Gastrocnemius medialis (tissue), 4 donors: ENCODE measurements around the gene CCDC92B. TPM values are rescaled to one million over a fixed set of nuclear protein-coding genes. Genes with fewer than 3 reads are reported as not detected.

Source experiments
- ATAC-seq, 2 donors: fragments of 150-250 bp; one replicate each; pipeline ENCODE4 v1.9.1; 2016
- DNase-seq, 2 donors: peaks; one replicate each; pipeline ENCODE4 v3.0.0-alpha.2; 2019
- H3K27ac ChIP-seq, 4 donors: fragments of 200-600 bp; sonication (generic); 1 replicate in 1 of 4; 2 replicates in 3 of 4; pipeline ENCODE4 v1.5.1; 2016 to 2018; ENCODE audit warnings: mild to moderate bottlenecking in 2 of 4, moderate library complexity in 1 of 4
- H3K27me3 ChIP-seq, 3 donors: fragments of 200-600 bp; sonication (generic) in 2 of 3; 1 replicate in 1 of 3; 2 replicates in 2 of 3; pipeline versions ENCODE4 v1.5.1 to v1.6.0; 2016 to 2019; ENCODE audit warnings: mild to moderate bottlenecking in 1 of 3, moderate library complexity in 1 of 3
- H3K36me3 ChIP-seq, 2 donors: fragments of 200-600 bp; sonication (generic) in 1 of 2; one replicate each; pipeline ENCODE4 v1.5.1; 2017 to 2018
- H3K4me1 ChIP-seq, 2 donors: fragments of 200-600 bp; sonication (generic) in 1 of 2; one replicate each; pipeline ENCODE4 v1.5.1; 2016 to 2017; ENCODE audit warnings: mild to moderate bottlenecking in 2 of 2
- H3K4me3 ChIP-seq, 4 donors: fragments of 200-600 bp; sonication (generic) in 3 of 4; 1 replicate in 1 of 4; 2 replicates in 3 of 4; pipeline ENCODE4 v1.5.1; 2016 to 2019; ENCODE audit warnings: mild to moderate bottlenecking in 2 of 4
- H3K9me3 ChIP-seq, 3 donors: fragments of 200-600 bp; sonication (generic) in 2 of 3; 1 replicate in 1 of 3; 2 replicates in 2 of 3; pipeline ENCODE4 v1.5.1; 2016 to 2019
- POLR2A ChIP-seq, 2 donors: fragments of 450-650 bp; IDR thresholded peaks; one replicate each; pipeline ENCODE4 v1.6.1; 2017; ENCODE audit warnings: antibody characterized with exemption in 2 of 2, mild to moderate bottlenecking in 2 of 2, moderate library complexity in 2 of 2
- in situ Hi-C, 4 donors: fragments of 200-750 bp; cut with MboI; loops; one replicate each; pipeline versions ENCODE4 v1.15.0 to v1.8.0; 2017; ENCODE audit warnings: low sequenced_read_pairs in 4 of 4
- intact Hi-C: fragments of 100-400 bp; cut with DNase I; formaldehyde crosslinking; loops from one replicate; pipeline ENCODE4 v1.15.1; 2023; ENCODE audit warnings: low total_unique reads
- total RNA-seq, 4 donors: library from RNA; depleted of rRNA; stranded (reverse); fragments of >200 nt; gene quantifications; one replicate each; pipeline versions ENCODE4 v1.1.0 to v1.2.3, GENCODE V29; 2016
- TF ChIP-seq, protein P1 (sequence below), 5 experiments: fragments of 450-650 bp in 3 of 5; fragments of 200-600 bp in 2 of 5; sonication (generic) in 2 of 5; IDR thresholded peaks in 4 of 5; conservative IDR thresholded peaks in 1 of 5; 1 replicate in 4 of 5; 2 replicates in 1 of 5; pipeline ENCODE4 v1.5.1; 2016 to 2019; ENCODE audit warnings: antibody characterized with exemption in 5 of 5, mild to moderate bottlenecking in 3 of 5, moderate library complexity in 3 of 5

Gene CCDC92B
- total RNA-seq, 4 donors from 2014 or later = not detected

DNA sequence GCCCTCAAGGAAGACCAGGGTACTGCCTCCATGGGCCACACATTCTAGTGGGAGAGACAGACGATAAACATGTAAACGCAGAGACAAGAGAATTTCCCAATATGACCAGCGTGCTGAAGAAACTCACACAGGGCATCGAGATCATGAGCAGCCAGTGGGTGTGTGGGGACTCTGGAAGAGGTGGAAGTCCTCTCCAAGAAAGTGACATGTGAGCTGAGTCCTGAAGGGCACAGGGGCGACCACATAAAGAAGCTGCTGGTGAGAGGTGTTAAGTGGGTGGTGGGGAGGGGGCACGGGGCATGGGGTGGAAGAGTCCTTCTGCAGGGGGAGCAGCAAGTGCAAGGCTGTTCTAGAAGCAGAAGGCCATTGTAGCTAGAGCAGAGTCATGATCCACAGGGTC lies 25.8 kb upstream of the CCDC92B start:
- H3K27ac ChIP-seq = no peak overlapping the region
- no peaks in the 10 kb centered on the region for H3K9me3 ChIP-seq
- ATAC-seq = no peak
- H3K4me1 ChIP-seq = no peaks in the 10 kb centered on the region
- H3K36me3 ChIP-seq = no peaks in the 10 kb centered on the region
- TF ChIP-seq, protein P1, sequence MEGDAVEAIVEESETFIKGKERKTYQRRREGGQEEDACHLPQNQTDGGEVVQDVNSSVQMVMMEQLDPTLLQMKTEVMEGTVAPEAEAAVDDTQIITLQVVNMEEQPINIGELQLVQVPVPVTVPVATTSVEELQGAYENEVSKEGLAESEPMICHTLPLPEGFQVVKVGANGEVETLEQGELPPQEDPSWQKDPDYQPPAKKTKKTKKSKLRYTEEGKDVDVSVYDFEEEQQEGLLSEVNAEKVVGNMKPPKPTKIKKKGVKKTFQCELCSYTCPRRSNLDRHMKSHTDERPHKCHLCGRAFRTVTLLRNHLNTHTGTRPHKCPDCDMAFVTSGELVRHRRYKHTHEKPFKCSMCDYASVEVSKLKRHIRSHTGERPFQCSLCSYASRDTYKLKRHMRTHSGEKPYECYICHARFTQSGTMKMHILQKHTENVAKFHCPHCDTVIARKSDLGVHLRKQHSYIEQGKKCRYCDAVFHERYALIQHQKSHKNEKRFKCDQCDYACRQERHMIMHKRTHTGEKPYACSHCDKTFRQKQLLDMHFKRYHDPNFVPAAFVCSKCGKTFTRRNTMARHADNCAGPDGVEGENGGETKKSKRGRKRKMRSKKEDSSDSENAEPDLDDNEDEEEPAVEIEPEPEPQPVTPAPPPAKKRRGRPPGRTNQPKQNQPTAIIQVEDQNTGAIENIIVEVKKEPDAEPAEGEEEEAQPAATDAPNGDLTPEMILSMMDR (IDR thresholded peaks at IDR 0.05 in 4 of 5, conservative IDR thresholded peaks at IDR 0.05 in 1 of 5) = no peak
- TF ChIP-seq POLR2A (IDR thresholded peaks at IDR 0.05) = no peak
- peaks cover 23 to 34% (median 28%) of the 10 kb centered on the region in 3 donors for H3K27me3 ChIP-seq
- H3K4me3 ChIP-seq = no peak overlapping the region
- no peak for DNase-seq
- in situ Hi-C loops = no loop called here
- intact Hi-C loops = no loop called here

DNA sequence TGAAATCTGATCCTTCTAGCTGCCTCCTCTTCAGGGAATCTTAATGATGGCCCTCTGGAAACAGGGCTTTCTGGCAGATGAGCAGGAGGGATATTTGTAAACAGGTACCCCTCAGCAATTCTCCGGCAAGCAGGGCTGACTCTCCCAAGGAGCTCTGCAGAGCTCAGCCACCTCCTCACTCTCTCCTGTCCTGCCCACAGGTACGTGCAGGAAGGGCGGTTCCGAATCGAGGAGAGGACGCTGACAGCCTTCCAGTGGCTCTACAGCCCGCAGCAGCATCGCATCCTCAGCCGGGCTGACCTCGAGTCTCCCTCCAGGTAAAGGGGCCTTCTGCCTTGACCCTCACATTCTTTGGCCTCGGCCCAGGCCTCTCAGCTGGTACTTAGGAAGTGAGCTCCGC lies 20.7 kb upstream of the CCDC92B start:
- Histone ChIP-seq H3K9me3 (no peaks in the 10 kb centered on the region), H3K27me3 (peaks cover 1 to 20% (median 6%) of the 10 kb centered on the region in 3 donors), H3K27ac (no peak overlapping the region), H3K4me1 (no peaks in the 10 kb centered on the region), H3K4me3 (no peak overlapping the region), H3K36me3 (no peaks in the 10 kb centered on the region)
- DNase-seq (no peak), ATAC-seq (no peak)
- TF ChIP-seq, protein P1 (IDR thresholded peaks at IDR 0.05 in 4 of 5, conservative IDR thresholded peaks at IDR 0.05 in 1 of 5) = no peak
- TF ChIP-seq POLR2A (IDR thresholded peaks at IDR 0.05) = no peak
- intact Hi-C loops = no loop called here
- in situ Hi-C loops = no loop called here

DNA sequence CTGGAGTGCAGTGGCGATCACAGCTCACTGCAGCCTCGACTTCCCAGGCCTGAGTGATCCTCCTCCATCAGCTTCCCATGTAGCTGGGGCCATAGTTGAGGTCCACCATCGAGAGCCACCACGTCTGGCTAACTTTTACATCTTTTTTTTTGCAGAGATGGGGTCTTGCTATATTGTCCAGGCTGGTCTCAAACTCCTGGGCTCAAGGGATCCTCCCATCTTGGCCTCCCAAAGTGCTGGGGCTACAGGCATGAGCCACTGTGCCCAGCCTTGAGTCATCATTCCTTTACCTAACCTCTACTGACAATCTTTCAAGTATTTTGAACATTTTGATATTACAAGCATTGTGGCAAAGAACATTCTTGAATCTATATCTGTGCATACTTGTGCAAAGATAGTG lies 9.4 kb upstream of the CCDC92B start:
- H3K9me3 ChIP-seq = no peaks in the 10 kb centered on the region
- DNase-seq (no peak), ATAC-seq (no peak)
- H3K36me3 ChIP-seq = no peaks in the 10 kb centered on the region
- in situ Hi-C loops (no loop called here), intact Hi-C loops (no loop called here)
- no peak for TF ChIP-seq POLR2A (IDR thresholded peaks at IDR 0.05)
- TF ChIP-seq, protein P1 (IDR thresholded peaks at IDR 0.05 in 4 of 5, conservative IDR thresholded peaks at IDR 0.05 in 1 of 5) = no peak
- H3K4me3 ChIP-seq = no peak overlapping the region
- H3K27ac ChIP-seq = no peak overlapping the region
- H3K27me3 ChIP-seq = peaks cover 36 to 53% (median 37%) of the 10 kb centered on the region in 3 donors
- H3K4me1 ChIP-seq = peaks cover 4% of the 10 kb centered on the region in 2 donors

DNA sequence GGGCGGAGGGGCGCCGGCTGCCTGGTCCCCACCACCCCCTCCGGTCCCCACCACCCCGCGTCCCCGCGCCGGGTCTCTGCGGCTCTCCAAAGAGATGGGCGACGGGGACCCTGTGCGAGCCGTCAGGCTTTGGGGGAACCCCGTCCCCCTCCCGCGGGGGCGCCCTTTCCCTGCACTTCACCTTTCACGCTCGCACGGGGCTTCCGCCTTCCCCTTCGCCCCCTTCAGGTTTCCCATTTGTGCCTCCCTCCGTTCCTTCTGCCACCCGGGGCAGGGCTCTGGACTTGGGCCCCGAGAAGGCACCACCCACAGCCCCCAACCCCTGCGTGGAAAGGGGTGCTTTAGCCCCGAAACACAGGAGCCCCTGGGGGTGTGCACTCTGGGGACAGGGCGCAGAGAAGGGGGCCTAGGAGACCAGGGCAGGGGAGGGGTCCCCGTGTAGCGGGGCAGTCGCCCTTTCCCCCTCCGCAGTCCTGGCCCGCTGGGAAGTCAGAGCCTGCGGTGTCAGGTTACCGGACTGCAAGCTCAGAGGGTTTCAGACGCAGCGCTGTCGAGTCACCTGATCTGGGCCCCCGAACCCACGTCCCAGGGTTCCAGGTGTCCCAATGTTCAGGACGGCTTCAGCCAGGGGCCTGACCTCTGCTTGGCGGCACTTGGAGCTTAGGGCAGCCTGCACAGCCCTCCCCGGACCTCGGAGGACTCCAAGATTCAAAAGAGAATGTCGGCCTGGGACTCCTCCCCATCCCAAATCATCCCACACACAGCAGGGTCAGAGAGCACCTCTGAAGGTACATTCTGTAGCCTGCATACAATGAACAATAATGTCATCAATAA lies 6.7 kb upstream of the CCDC92B start:
- peaks cover 4% of the 10 kb centered on the region in 2 donors for H3K4me1 ChIP-seq
- H3K4me3 ChIP-seq = peak overlapping the region in 3 of 4 donors; percentile 2 to 18 (median 15)
- H3K36me3 ChIP-seq = no peaks in the 10 kb centered on the region
- intact Hi-C loops (no loop called here), in situ Hi-C loops (no loop called here)
- no peak for TF ChIP-seq POLR2A (IDR thresholded peaks at IDR 0.05)
- TF ChIP-seq, protein P1 (IDR thresholded peaks at IDR 0.05 in 4 of 5, conservative IDR thresholded peaks at IDR 0.05 in 1 of 5) = no peak
- H3K9me3 ChIP-seq = no peaks in the 10 kb centered on the region
- no peak overlapping the region for H3K27ac ChIP-seq
- peaks cover 31 to 47% (median 37%) of the 10 kb centered on the region in 3 donors for H3K27me3 ChIP-seq
- ATAC-seq (no peak), DNase-seq (no peak)
